HepG2 (cell line): ENCODE results near the gene CCDC116. TPM values are rescaled to one million over a fixed set of nuclear protein-coding genes. Genes with fewer than 3 reads are reported as not detected.

Experiments used
- ATRX ChIP-seq: sonication (generic); formaldehyde crosslinking; IDR thresholded peaks from 2 replicates; pipeline ENCODE4 v1.4.0; 2020; ENCODE audit warnings: missing genetic modification reagents, borderline replicate concordance
- CENPT ChIP-seq: sonication (generic); formaldehyde crosslinking; IDR thresholded peaks from 2 replicates; pipeline ENCODE4 v1.8.0; 2022; ENCODE audit warnings: low read depth, mild to moderate bottlenecking, moderate library complexity, missing genetic modification reagents
- DMAP1 ChIP-seq: IDR thresholded peaks from 2 replicates; pipeline ENCODE4 v1.6.1; 2016
- ISX ChIP-seq: sonication (generic); formaldehyde crosslinking; conservative IDR thresholded peaks from 2 replicates; pipeline ENCODE4 v1.5.0; 2020; ENCODE audit warnings: missing genetic modification reagents
- MLLT10 ChIP-seq: sonication (generic); formaldehyde crosslinking; IDR thresholded peaks from 2 replicates; pipeline ENCODE4 v1.4.0; 2020; ENCODE audit warnings: missing genetic modification reagents
- MNT ChIP-seq: fragments of 450-650 bp; IDR thresholded peaks from 2 replicates; pipeline ENCODE4 v1.6.1; 2016
- SIN3A ChIP-seq: IDR thresholded peaks from 2 replicates; pipeline ENCODE4 v1.6.1; 2011; ENCODE audit warnings: low read depth, mild to moderate bottlenecking, control low read depth, low read length, borderline replicate concordance
- TEAD3 ChIP-seq: optimal IDR thresholded peaks from 2 replicates; pipeline ENCODE3; 2016; ENCODE audit warnings: borderline replicate concordance
- UBTF ChIP-seq: sonication (generic); formaldehyde crosslinking; IDR thresholded peaks from 2 replicates; pipeline ENCODE4 v1.4.0; 2020; ENCODE audit warnings: mild to moderate bottlenecking, missing genetic modification reagents
- ZFP36 ChIP-seq: fragments of 150-350 bp; IDR thresholded peaks from 2 replicates; pipeline ENCODE4 v1.6.1; 2018; ENCODE audit warnings: borderline replicate concordance, low read length, low read depth; ENCODE audit not compliant: partially characterized antibody
- ZNF224 ChIP-seq: sonication (generic); formaldehyde crosslinking; IDR thresholded peaks from 2 replicates; pipeline ENCODE4 v1.5.0; 2020; ENCODE audit warnings: mild to moderate bottlenecking, missing genetic modification reagents
- ZNF234 ChIP-seq: sonication (generic); formaldehyde crosslinking; conservative IDR thresholded peaks from 2 replicates; pipeline ENCODE4 v1.5.1; 2020; ENCODE audit warnings: mild to moderate bottlenecking, missing genetic modification reagents
- ZNF556 ChIP-seq: sonication (generic); formaldehyde crosslinking; IDR thresholded peaks from 2 replicates; pipeline ENCODE4 v1.4.0; 2020; ENCODE audit warnings: mild to moderate bottlenecking, missing genetic modification reagents, borderline replicate concordance
- ZNF572 ChIP-seq: sonication (generic); formaldehyde crosslinking; IDR thresholded peaks from 2 replicates; pipeline ENCODE4 v1.5.1; 2020; ENCODE audit warnings: mild to moderate bottlenecking, missing genetic modification reagents
- ZNF704 ChIP-seq: sonication (generic); formaldehyde crosslinking; IDR thresholded peaks from 2 replicates; pipeline ENCODE4 v1.8.1; 2023; ENCODE audit warnings: mild to moderate bottlenecking, inconsistent platforms, moderate library complexity, missing genetic modification reagents, borderline replicate concordance
- polyA plus RNA-seq, 8 experiments: library from polyadenylated mRNA; depleted of rRNA in 3 of 8; stranded (reverse) in 7 of 8; unstranded in 1 of 8; fragments of >200 nt; fragmentation: Illumina TruSeq in 4 of 8; extraction: Trizol in 4 of 8; gene quantifications; 2 replicates each; pipeline versions ENCODE4 v1.2.1 to v1.2.3, GENCODE V29; 2011 to 2016; ENCODE audit warnings: low read depth in 4 of 8, missing spikeins in 1 of 8, mixed read lengths in 1 of 8; ENCODE audit not compliant: insufficient read depth in 1 of 8
- total RNA-seq, 5 experiments: library from RNA; depleted of rRNA; stranded (reverse); fragments of >200 nt; fragmentation: Illumina TruSeq; extraction: Trizol; gene quantifications; 2 replicates each; pipeline ENCODE4 v1.2.3, GENCODE V29; 2016; ENCODE audit warnings: low read depth in 1 of 5
- TF ChIP-seq, protein P1 (sequence below), 2 experiments: fragments of 450-650 bp in 1 of 2; sonication (generic) in 1 of 2; formaldehyde crosslinking; IDR thresholded peaks; 2 replicates each; pipeline versions ENCODE4 v1.5.0 to v1.8.0; 2020 to 2022; ENCODE audit warnings: mild to moderate bottlenecking in 1 of 2, missing genetic modification reagents in 1 of 2
- TF ChIP-seq, protein P2 (sequence below): sonication (generic); formaldehyde crosslinking; IDR thresholded peaks from 2 replicates; pipeline ENCODE4 v1.8.0; 2022; ENCODE audit warnings: mild to moderate bottlenecking, missing genetic modification reagents
- TF ChIP-seq, protein P3 (sequence below): sonication (generic); formaldehyde crosslinking; IDR thresholded peaks from 2 replicates; pipeline ENCODE4 v1.4.0; 2020; ENCODE audit warnings: mild to moderate bottlenecking, missing genetic modification reagents

Gene CCDC116
- total and polyA plus RNA-seq, 2 of the 13 experiments (the other 11 are each of a cell fraction or from before 2014, with no cell fraction given): 0.15 to 0.33 TPM

DNA sequence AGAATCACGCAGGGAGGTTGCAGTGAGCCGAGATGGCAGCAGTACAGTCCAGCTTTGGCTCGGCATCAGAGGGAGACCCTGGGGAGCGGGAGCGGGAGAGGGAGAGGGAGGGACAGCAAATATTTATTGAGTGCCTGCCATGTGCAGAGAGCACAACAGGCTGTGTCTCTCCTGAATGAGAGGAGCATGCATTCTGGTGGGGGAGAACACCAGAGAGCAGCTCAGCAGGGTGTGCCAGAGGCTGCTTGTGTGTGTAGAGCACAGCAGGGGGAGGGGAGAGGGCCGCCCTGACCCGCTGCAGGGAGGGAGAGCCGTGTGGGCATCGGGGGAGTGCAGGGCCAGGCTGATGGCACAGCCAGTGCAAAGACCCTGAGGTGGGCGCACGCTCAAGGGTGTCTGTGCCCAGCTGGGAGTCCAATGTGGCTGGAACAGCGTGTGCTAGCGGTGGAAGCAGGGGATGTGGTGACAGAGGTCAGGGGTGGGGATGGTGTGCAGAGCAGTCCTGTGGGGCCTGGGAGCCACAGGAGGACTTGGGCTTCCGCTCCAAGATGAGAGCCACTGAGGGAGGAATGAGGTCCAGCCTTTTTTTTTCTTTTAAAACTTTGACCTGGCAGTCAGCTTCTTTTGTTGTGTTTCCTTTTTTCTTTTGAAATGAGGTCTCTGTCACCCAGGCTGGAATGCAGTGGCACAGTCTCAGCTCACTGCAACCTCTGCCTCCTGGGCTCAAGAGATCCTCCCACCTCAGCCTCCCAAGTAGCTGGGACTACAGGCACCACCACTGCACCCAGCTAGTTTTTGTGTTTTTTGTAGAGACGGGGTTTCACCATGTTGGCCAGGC lies 45.3 kb downstream of the CCDC116 start (continued):
- no peak for TF ChIP-seq ZFP36
- no peak for TF ChIP-seq SIN3A
- TF ChIP-seq MNT: peak; percentile 89
- TF ChIP-seq TEAD3: peak; percentile 73
- no peak for TF ChIP-seq ZNF234 (CRISPR knock-in tag)
- peak; percentile 55; the same call in 1 of the 2 replicates for TF ChIP-seq ZNF556 (CRISPR knock-in tag)
- TF ChIP-seq ZNF704: no peak
- TF ChIP-seq ATRX: no peak
- TF ChIP-seq, protein P1, sequence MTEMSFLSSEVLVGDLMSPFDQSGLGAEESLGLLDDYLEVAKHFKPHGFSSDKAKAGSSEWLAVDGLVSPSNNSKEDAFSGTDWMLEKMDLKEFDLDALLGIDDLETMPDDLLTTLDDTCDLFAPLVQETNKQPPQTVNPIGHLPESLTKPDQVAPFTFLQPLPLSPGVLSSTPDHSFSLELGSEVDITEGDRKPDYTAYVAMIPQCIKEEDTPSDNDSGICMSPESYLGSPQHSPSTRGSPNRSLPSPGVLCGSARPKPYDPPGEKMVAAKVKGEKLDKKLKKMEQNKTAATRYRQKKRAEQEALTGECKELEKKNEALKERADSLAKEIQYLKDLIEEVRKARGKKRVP (CRISPR knock-in tag; IDR thresholded peaks at IDR 0.05): no peak
- TF ChIP-seq MLLT10 (CRISPR knock-in tag): no peak
- TF ChIP-seq CENPT (CRISPR knock-in tag): no peak
- peak; percentile 62 for TF ChIP-seq DMAP1
- TF ChIP-seq ISX (CRISPR knock-in tag): no peak
- no peak for TF ChIP-seq ZNF224 (CRISPR knock-in tag)
- TF ChIP-seq, protein P2, sequence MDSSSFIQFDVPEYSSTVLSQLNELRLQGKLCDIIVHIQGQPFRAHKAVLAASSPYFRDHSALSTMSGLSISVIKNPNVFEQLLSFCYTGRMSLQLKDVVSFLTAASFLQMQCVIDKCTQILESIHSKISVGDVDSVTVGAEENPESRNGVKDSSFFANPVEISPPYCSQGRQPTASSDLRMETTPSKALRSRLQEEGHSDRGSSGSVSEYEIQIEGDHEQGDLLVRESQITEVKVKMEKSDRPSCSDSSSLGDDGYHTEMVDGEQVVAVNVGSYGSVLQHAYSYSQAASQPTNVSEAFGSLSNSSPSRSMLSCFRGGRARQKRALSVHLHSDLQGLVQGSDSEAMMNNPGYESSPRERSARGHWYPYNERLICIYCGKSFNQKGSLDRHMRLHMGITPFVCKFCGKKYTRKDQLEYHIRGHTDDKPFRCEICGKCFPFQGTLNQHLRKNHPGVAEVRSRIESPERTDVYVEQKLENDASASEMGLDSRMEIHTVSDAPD (CRISPR knock-in tag): peak; percentile 60; the same call in 1 of the 2 replicates
- no peak for TF ChIP-seq UBTF (CRISPR knock-in tag)
- TF ChIP-seq, protein P3, sequence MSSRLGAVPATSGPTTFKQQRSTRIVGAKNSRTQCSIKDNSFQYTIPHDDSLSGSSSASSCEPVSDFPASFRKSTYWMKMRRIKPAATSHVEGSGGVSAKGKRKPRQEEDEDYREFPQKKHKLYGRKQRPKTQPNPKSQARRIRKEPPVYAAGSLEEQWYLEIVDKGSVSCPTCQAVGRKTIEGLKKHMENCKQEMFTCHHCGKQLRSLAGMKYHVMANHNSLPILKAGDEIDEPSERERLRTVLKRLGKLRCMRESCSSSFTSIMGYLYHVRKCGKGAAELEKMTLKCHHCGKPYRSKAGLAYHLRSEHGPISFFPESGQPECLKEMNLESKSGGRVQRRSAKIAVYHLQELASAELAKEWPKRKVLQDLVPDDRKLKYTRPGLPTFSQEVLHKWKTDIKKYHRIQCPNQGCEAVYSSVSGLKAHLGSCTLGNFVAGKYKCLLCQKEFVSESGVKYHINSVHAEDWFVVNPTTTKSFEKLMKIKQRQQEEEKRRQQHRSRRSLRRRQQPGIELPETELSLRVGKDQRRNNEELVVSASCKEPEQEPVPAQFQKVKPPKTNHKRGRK (CRISPR knock-in tag): no peak
- TF ChIP-seq ZNF572: no peak
